Head of caudate nucleus (tissue), 42 donors: ENCODE measurements around the gene MAFG.

Experiments used
- DNase-seq, 42 donors: peaks; one replicate each; pipeline versions ENCODE4 v3.0.0 to v3.0.0-alpha.2; 2020 to 2021; ENCODE audit warnings: mixed read lengths in 7 of 42
- intact Hi-C: fragments of 100-400 bp; cut with DNase I; formaldehyde crosslinking; loops from one replicate; pipeline ENCODE4 v1.15.0; 2022

The MAFG gene

DNA sequence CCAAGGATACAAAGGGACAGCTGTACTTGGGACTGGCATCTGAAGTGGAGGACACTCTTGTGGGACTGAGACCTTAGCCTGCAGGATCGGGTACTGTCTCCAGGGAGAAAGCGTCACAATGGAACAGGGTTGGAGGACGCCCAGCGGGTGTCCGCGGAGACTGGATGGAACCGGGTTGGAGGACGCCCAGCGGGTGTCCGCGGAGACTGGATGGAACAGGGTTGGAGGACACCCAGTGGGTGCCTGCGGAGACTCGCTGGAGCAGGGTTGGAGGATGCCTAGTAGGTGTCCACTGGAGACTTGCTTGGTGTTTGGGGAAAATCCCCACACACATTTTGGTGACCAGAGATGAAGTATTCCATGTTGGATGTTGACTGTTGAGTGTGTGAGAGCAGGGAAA is 19.7 kb upstream of the MAFG start, which contains the start of gene MYADML2:
MYADML2 (minus strand) TSS at position 45 of the 400 bp plus-strand sequence. CDS start 5,492 bp downstream, outside the sequence.
- intact Hi-C loops: no loop called here
- no peak for DNase-seq

DNA sequence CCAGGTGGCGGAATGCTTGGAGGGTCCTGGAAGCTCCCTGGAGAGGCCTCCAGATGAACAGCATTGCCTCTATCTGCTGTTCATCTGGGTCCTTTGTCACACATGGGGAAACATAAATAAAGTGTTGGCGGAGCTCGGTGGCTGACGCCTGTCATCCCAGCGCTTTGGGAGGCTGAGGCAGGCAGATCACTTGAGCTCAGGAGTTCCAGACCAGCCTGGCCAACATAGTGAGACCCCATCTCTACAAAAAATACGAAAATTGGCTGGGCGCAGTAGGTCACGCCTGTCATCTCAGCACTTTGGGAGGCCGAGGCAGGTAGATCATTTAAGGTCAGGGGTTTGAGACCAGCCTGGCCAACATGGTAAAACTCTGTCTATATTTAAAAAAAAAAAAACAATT is 17.3 kb upstream of the MAFG start:
- intact Hi-C loops: no loop called here
- DNase-seq: no peak

- intact Hi-C loops: no loop called here
- DNase-seq: no peak
These were observed 14.6 kb upstream of the MAFG start for GRCh38 chr17:81942167-81942553.

DNA sequence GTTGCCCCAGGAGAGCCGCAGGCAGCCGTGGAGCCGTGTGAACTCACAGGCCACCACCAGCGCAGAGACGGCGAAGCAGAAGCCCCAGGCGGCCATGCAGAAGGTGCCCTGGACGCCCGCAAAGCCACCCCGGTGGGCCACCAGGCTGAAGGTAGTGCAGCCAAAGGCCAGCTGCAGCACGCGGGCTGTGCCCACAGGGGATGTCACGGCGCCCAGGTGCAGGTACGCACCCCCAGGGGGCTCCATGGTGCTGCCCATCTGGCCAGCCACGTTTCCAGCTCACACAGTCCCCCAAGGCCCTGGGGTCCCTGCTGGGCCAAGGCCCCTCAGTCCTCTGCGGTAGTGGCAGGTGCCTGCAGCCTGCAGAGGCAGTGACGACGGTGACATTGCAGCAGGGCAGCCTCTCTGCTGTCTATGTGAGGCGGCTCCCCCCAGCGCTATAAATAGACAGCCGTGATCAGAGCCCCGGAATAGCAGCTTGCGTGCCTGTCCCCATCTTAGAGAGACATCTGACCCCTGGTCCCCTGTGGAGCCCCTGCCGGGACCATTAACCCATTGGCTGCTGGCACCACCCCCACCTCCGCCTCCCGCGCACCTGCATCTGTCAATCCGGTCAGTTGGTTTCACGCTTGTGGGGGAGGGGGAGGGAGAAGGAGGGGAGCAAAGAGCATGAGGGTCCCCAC is 14.1 kb upstream of the MAFG start:
- intact Hi-C loops: no loop called here
- DNase-seq: peak in 34 of 42 donors; percentile 40 to 85 (median 64)

- DNase-seq: no peak
- intact Hi-C loops: no loop called here
These were observed 13.3 kb upstream of the MAFG start for GRCh38 chr17:81940538-81941483.

DNA sequence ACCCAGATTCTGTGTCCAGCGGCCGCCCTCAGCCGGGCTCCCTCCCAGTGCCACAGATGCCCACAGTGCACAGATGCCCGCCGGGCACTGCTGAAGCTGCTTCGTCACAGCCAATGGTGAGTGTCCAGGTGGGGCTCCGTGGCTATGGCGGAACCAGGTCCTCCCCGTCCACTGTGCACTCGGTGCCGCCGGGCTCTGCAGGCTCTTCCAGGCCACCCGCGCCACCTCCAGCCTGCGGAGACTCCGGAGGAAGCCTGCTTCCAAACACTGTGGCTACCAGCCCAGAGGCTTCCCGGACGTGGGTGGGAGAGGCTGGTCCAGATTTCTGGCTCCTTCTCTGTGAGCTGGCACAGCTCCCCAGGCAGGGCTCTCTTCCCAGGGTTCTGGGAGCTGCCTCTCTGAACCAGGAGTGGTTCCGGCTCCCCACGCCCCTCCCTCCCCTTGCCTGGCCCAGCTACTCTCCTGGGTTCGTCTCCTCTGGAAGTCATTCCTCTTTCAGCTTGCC is 12.4 kb upstream of the MAFG start:
- DNase-seq: peak in 35 of 42 donors; percentile 24 to 83 (median 60)
- intact Hi-C loops: no loop called here

GRCh38 chr17:81939218-81939617 is 11.7 kb upstream of the MAFG start:
- intact Hi-C loops: no loop called here
- no peak for DNase-seq

- no peak for DNase-seq
- intact Hi-C loops: no loop called here
These were observed 8.2 kb upstream of the MAFG start for GRCh38 chr17:81935709-81936084.

- DNase-seq: peak in 24 of 42 donors; percentile 33 to 82 (median 58)
- intact Hi-C loops: no loop called here
These were observed 7.5 kb upstream of the MAFG start for GRCh38 chr17:81934850-81935708.

DNA sequence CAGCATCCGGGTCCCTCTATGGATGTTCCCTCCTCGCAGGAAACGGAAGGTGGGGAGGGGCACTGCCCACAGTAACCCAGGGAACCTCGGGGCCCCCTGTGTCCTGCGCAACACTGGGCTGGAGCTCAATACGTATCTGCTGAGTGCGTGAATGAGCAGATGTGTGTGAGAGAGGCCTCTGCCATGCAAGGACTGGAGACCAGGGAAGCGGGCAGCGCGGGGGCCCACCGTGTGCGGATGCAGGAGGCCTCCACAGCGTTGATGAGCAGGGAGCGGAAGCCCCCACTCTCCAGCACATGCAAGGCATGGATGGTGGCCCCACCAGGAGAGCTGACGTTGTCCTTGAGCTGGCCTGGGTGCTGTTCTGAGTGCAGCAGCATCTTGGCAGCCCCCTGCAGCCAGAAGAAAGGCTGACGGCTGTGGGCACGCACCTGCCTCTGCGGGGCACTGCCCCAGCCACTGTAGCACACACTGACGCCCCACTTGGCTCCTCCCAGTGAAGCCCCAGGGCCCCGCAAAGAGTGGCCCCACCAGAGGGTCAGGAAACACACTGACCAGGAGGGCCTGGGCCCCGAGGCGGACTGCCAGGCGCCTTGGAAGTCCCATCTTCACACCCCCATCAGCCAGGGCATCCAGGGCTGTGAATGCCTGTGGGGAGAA is 6.7 kb upstream of the MAFG start:
- no peak for DNase-seq

DNA sequence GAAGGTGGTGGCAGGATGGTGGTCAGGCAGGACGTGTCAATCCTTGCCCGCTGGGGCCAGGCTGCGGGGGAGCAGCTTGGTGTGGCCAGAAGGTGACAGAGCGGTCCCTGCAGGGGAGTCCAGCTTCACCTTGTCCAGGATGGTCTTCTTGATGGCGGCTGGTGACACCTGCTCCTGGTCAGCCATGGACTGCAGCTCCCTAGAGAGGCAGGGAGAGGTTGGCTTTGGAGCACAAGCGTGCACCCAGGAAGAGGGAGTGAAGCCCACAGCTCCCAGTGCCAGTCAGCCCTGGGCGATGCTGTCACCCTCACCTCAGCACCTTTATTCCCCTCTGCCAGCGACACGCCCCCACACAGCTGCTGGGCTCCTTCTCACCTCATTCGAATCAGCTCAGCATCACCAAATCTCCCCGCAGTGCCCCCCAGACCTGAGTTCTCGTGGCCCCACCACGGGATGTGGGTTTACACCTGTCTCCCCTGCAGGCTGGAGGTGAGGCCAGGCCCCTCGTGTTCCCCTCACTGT is 5.7 kb upstream of the MAFG start:
- intact Hi-C loops: no loop called here
- DNase-seq: peak in 2 of 42 donors; percentile 42 to 45

More for the DNA sequence above, 6.7 kb upstream of the MAFG start:
- intact Hi-C loops: no loop called here

DNA sequence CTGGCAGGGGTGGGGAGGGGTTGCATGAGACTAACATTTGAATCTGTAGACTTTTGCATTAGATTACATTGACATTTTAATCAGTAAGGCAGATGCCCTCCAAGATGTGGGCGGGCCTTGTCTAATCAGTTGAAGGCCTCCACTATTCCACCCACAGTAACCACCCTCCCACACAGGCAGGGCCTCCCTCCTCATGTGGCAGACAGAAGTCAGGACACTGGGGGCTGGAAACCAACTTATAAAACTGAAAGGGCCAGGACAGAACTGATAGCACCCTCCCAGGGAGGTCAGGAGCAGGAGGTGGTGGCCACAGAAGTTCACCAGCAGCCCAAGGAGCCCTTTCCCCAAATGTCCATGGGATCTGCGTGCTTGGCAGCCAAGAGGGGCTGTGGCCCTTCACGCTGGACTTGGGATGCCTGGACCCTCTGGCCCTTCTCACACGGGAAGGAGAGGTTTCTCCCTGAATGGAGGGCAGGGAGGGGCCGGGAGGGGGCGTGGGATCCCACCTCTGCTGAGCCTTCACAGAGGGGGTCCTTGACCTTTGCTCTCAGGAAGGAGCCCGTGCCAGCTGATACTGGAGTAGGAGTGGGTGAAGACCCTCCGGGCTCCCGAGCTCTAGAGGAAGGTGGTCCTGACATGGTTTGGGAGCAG is 4.9 kb upstream of the MAFG start:
- intact Hi-C loops: no loop called here
- DNase-seq: no peak

GRCh38 chr17:81931557-81932332 is 4.2 kb upstream of the MAFG start:
- intact Hi-C loops: no loop called here
- no peak for DNase-seq

- DNase-seq: no peak
- intact Hi-C loops: no loop called here
These were observed 3.6 kb upstream of the MAFG start for GRCh38 chr17:81931189-81931556.

DNA sequence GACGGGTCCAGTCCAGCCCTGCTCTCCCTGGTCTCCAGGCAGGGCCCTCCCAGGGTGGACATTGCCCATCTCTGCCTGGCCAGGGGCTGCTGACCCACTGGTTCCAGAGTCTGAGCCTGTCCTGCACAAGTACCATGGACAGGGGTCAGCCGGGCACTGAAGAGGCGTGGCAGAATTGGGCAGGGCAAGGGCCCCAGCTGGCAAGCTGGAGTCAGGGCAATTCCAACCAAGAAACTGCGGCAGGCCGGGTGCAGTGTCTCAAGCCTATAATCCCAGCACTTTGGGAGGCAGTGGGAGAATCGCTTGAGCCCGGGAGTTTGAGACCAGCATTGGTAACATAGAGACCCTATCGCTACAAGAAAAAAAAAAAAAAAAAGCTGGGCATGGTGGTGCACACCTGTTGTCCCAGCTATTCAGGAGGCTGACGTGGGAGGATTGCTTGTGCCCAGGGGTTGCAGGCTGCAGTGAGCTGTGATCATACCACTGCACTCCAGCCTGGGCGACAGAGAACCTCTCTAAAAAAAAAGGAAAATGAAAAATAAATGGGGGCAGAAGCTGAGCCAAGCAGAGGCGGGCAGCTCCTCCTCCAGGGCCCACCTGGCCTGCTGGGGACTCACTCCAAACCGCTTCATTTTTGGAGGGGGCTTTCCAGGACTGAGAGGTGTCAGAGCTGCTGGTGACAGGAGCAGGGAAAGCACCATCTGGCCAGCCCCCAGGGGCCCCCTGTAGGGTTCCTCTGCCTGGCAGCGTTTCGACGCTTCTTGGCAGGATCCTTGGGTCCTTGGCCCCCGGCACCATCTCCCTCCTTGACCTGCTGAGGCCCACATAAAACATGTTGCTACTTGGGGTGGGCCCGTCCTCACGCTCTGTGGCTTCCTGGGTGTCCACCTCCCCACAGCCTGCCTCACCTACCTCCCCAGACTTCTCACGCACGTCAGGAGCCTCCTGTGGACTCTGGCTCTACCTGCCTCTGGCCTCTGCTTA is 2.9 kb upstream of the MAFG start:
- DNase-seq: no peak
- intact Hi-C loops: no loop called here
